NB4 (cell line): ENCODE results near the gene RASIP1.

Experiments used
- MYC ChIP-seq: IDR thresholded peaks from 2 replicates; pipeline ENCODE4 v1.6.1; 2011; ENCODE audit warnings: low read depth, low read length
- POLR2A ChIP-seq: IDR thresholded peaks from 2 replicates; pipeline ENCODE4 v1.6.1; 2011; ENCODE audit warnings: mild to moderate bottlenecking; ENCODE audit not compliant: insufficient read length; ENCODE audit errors: extremely low read depth
- TF ChIP-seq, protein P1 (sequence below): IDR thresholded peaks from one replicate; pipeline ENCODE4 v1.5.1; 2012; ENCODE audit warnings: low read depth, low read length
- TF ChIP-seq, protein P2 (sequence below): IDR thresholded peaks from 2 replicates; pipeline ENCODE4 v1.6.1; 2011; ENCODE audit warnings: low read depth, low read length

DNA sequence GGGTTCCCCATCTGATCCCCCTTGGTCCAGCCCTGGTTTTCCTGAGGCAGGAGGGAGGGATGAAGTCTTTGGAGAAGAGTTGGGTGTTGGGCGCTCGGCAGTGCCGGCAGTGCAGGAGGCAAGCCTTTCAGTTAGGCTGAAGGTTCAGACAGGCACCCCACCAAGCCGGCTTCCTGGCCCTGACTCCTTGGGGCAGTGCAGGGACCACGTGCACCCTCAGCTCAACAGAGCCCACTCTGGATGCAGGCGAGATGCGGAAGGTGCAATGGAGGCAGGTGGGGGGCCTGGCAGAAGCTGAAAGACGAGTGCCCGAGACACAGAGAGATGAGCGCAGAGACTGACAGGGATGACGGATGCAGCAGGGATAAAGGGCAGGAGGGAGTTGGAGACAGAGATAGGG, 31.9 kb downstream of the RASIP1 start:
- TF ChIP-seq, protein P1, sequence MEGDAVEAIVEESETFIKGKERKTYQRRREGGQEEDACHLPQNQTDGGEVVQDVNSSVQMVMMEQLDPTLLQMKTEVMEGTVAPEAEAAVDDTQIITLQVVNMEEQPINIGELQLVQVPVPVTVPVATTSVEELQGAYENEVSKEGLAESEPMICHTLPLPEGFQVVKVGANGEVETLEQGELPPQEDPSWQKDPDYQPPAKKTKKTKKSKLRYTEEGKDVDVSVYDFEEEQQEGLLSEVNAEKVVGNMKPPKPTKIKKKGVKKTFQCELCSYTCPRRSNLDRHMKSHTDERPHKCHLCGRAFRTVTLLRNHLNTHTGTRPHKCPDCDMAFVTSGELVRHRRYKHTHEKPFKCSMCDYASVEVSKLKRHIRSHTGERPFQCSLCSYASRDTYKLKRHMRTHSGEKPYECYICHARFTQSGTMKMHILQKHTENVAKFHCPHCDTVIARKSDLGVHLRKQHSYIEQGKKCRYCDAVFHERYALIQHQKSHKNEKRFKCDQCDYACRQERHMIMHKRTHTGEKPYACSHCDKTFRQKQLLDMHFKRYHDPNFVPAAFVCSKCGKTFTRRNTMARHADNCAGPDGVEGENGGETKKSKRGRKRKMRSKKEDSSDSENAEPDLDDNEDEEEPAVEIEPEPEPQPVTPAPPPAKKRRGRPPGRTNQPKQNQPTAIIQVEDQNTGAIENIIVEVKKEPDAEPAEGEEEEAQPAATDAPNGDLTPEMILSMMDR: no peak
- no peak for TF ChIP-seq POLR2A
- TF ChIP-seq, protein P2, sequence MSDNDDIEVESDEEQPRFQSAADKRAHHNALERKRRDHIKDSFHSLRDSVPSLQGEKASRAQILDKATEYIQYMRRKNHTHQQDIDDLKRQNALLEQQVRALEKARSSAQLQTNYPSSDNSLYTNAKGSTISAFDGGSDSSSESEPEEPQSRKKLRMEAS: peak; percentile 47; the same call in 1 of the 2 replicates
- no peak for TF ChIP-seq MYC
